SK-N-SH treated with all-trans-retinoic acid at 6 μM for 48 hours (cell line): Measurements from ENCODE around the gene OR9I1.

Experiments
- ATAC-seq: fragments of 200-7000 bp; cut with Tn5 transposase; 3 replicates; pipeline ENCODE4 v1.9.1; 2020; ENCODE audit warnings: mild to moderate bottlenecking, moderate library complexity
- ARNTL ChIP-seq: fragments of 450-650 bp; formaldehyde crosslinking; IDR thresholded peaks from 2 replicates; pipeline ENCODE4 v1.5.0; 2020; ENCODE audit warnings: low read depth, mild to moderate bottlenecking, moderate library complexity, borderline replicate concordance
- BACH2 ChIP-seq: fragments of 250-450 bp; sonication (Bioruptor Pico); IDR thresholded peaks from 2 replicates; pipeline ENCODE4 v1.9.0; 2021; ENCODE audit warnings: mild to moderate bottlenecking, borderline replicate concordance
- CSDC2 ChIP-seq: fragments of 250-450 bp; sonication (Bioruptor Pico); IDR thresholded peaks from 2 replicates; pipeline ENCODE4 v1.5.0; 2020; ENCODE audit warnings: mild to moderate bottlenecking, moderate library complexity
- ESRRG ChIP-seq: fragments of 250-450 bp; sonication (Bioruptor Pico); IDR thresholded peaks from 2 replicates; pipeline ENCODE4 v1.6.1; 2021; ENCODE audit warnings: mild to moderate bottlenecking
- GLIS3 ChIP-seq: fragments of 250-450 bp; sonication (Bioruptor Pico); IDR thresholded peaks from 2 replicates; pipeline ENCODE4 v1.5.0; 2020; ENCODE audit warnings: mild to moderate bottlenecking, moderate library complexity
- ISL1 ChIP-seq: fragments of 250-450 bp; sonication (Bioruptor Pico); IDR thresholded peaks from 2 replicates; pipeline ENCODE4 v2.1.2; 2022; ENCODE audit warnings: mild to moderate bottlenecking, moderate library complexity
- PPARA ChIP-seq: fragments of 250-450 bp; sonication (Bioruptor Pico); IDR thresholded peaks from 2 replicates; pipeline ENCODE4 v1.5.0; 2020; ENCODE audit warnings: mild to moderate bottlenecking, borderline replicate concordance
- SNAI2 ChIP-seq: fragments of 250-450 bp; sonication (Bioruptor Pico); IDR thresholded peaks from 2 replicates; pipeline ENCODE4 v1.5.0; 2020; ENCODE audit warnings: mild to moderate bottlenecking, moderate library complexity
- TCF4 ChIP-seq: fragments of 250-450 bp; sonication (Bioruptor Pico); IDR thresholded peaks from 2 replicates; pipeline ENCODE4 v1.8.0; 2021; ENCODE audit warnings: mild to moderate bottlenecking, moderate library complexity, borderline replicate concordance
- TOX ChIP-seq: fragments of 250-450 bp; sonication (Bioruptor Pico); IDR thresholded peaks from 2 replicates; pipeline ENCODE4 v1.8.0; 2021; ENCODE audit warnings: mild to moderate bottlenecking, moderate library complexity, borderline replicate concordance
- ZNF70 ChIP-seq: fragments of 450-650 bp; formaldehyde crosslinking; IDR thresholded peaks from 2 replicates; pipeline ENCODE4 v1.5.0; 2020; ENCODE audit warnings: mild to moderate bottlenecking, moderate library complexity
- TF ChIP-seq, protein P1 (sequence below): fragments of 250-450 bp; sonication (Bioruptor Pico); IDR thresholded peaks from 2 replicates; pipeline ENCODE4 v1.5.0; 2020; ENCODE audit warnings: mild to moderate bottlenecking, moderate library complexity
- TF ChIP-seq, protein P2 (sequence below): fragments of 250-450 bp; sonication (Bioruptor Pico); IDR thresholded peaks from 2 replicates; pipeline ENCODE4 v1.5.1; 2021; ENCODE audit warnings: mild to moderate bottlenecking, moderate library complexity
- TF ChIP-seq, protein P3 (sequence below): fragments of 250-450 bp; sonication (Bioruptor Pico); IDR thresholded peaks from 2 replicates; pipeline ENCODE4 v1.8.0; 2020; ENCODE audit warnings: mild to moderate bottlenecking, moderate library complexity, borderline replicate concordance
- TF ChIP-seq, protein P4 (sequence below): fragments of 250-450 bp; sonication (Bioruptor Pico); IDR thresholded peaks from 2 replicates; pipeline ENCODE4 v1.5.1; 2020; ENCODE audit warnings: low read depth, mild to moderate bottlenecking, moderate library complexity
- TF ChIP-seq, protein P5 (sequence below): fragments of 250-450 bp; sonication (Bioruptor Pico); IDR thresholded peaks from 2 replicates; pipeline ENCODE4 v1.8.0; 2021; ENCODE audit warnings: low read depth, mild to moderate bottlenecking, moderate library complexity, borderline replicate concordance

OR9I1 gene

DNA sequence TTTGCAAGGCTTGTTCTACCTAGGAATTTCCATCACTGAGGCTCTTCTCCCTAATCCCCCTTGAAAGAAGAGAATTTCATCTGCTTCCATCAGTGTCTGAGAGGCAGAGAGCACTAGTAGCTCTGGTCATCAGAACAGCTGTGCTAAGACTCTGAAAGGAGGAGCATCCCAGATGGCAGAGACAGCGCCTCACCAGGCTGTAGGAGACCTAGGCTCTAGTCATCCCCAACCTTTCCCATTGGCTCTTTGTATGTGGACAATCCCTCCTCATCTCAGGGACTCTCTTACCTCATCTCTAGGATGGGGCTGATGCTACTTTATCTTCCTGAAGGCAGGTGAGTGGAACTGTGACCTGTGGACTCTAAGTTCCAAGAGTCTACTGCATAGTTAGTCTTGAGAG, 8.8 kb upstream of the OR9I1 start:
- no peak for TF ChIP-seq GLIS3
- no peak for TF ChIP-seq PPARA (CRISPR knock-in tag)
- TF ChIP-seq ZNF70: no peak
- no peak for TF ChIP-seq ISL1 (CRISPR knock-in tag)
- no peak for TF ChIP-seq ESRRG (CRISPR knock-in tag)
- TF ChIP-seq, protein P1, sequence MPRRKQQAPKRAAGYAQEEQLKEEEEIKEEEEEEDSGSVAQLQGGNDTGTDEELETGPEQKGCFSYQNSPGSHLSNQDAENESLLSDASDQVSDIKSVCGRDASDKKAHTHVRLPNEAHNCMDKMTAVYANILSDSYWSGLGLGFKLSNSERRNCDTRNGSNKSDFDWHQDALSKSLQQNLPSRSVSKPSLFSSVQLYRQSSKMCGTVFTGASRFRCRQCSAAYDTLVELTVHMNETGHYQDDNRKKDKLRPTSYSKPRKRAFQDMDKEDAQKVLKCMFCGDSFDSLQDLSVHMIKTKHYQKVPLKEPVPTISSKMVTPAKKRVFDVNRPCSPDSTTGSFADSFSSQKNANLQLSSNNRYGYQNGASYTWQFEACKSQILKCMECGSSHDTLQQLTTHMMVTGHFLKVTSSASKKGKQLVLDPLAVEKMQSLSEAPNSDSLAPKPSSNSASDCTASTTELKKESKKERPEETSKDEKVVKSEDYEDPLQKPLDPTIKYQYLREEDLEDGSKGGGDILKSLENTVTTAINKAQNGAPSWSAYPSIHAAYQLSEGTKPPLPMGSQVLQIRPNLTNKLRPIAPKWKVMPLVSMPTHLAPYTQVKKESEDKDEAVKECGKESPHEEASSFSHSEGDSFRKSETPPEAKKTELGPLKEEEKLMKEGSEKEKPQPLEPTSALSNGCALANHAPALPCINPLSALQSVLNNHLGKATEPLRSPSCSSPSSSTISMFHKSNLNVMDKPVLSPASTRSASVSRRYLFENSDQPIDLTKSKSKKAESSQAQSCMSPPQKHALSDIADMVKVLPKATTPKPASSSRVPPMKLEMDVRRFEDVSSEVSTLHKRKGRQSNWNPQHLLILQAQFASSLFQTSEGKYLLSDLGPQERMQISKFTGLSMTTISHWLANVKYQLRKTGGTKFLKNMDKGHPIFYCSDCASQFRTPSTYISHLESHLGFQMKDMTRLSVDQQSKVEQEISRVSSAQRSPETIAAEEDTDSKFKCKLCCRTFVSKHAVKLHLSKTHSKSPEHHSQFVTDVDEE (CRISPR knock-in tag): no peak
- no peak for TF ChIP-seq ARNTL (CRISPR knock-in tag)
- TF ChIP-seq CSDC2 (CRISPR knock-in tag): no peak
- TF ChIP-seq, protein P2, sequence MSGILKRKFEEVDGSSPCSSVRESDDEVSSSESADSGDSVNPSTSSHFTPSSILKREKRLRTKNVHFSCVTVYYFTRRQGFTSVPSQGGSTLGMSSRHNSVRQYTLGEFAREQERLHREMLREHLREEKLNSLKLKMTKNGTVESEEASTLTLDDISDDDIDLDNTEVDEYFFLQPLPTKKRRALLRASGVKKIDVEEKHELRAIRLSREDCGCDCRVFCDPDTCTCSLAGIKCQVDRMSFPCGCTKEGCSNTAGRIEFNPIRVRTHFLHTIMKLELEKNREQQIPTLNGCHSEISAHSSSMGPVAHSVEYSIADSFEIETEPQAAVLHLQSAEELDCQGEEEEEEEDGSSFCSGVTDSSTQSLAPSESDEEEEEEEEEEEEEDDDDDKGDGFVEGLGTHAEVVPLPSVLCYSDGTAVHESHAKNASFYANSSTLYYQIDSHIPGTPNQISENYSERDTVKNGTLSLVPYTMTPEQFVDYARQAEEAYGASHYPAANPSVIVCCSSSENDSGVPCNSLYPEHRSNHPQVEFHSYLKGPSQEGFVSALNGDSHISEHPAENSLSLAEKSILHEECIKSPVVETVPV (CRISPR knock-in tag): no peak
- TF ChIP-seq TOX: no peak
- TF ChIP-seq, protein P3, sequence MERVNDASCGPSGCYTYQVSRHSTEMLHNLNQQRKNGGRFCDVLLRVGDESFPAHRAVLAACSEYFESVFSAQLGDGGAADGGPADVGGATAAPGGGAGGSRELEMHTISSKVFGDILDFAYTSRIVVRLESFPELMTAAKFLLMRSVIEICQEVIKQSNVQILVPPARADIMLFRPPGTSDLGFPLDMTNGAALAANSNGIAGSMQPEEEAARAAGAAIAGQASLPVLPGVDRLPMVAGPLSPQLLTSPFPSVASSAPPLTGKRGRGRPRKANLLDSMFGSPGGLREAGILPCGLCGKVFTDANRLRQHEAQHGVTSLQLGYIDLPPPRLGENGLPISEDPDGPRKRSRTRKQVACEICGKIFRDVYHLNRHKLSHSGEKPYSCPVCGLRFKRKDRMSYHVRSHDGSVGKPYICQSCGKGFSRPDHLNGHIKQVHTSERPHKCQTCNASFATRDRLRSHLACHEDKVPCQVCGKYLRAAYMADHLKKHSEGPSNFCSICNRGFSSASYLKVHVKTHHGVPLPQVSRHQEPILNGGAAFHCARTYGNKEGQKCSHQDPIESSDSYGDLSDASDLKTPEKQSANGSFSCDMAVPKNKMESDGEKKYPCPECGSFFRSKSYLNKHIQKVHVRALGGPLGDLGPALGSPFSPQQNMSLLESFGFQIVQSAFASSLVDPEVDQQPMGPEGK (CRISPR knock-in tag): no peak
- TF ChIP-seq BACH2 (CRISPR knock-in tag): no peak
- TF ChIP-seq TCF4 (CRISPR knock-in tag): no peak
- TF ChIP-seq, protein P4, sequence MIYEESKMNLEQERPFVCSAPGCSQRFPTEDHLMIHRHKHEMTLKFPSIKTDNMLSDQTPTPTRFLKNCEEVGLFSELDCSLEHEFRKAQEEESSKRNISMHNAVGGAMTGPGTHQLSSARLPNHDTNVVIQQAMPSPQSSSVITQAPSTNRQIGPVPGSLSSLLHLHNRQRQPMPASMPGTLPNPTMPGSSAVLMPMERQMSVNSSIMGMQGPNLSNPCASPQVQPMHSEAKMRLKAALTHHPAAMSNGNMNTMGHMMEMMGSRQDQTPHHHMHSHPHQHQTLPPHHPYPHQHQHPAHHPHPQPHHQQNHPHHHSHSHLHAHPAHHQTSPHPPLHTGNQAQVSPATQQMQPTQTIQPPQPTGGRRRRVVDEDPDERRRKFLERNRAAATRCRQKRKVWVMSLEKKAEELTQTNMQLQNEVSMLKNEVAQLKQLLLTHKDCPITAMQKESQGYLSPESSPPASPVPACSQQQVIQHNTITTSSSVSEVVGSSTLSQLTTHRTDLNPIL (CRISPR knock-in tag): no peak
- no peak for ATAC-seq

DNA sequence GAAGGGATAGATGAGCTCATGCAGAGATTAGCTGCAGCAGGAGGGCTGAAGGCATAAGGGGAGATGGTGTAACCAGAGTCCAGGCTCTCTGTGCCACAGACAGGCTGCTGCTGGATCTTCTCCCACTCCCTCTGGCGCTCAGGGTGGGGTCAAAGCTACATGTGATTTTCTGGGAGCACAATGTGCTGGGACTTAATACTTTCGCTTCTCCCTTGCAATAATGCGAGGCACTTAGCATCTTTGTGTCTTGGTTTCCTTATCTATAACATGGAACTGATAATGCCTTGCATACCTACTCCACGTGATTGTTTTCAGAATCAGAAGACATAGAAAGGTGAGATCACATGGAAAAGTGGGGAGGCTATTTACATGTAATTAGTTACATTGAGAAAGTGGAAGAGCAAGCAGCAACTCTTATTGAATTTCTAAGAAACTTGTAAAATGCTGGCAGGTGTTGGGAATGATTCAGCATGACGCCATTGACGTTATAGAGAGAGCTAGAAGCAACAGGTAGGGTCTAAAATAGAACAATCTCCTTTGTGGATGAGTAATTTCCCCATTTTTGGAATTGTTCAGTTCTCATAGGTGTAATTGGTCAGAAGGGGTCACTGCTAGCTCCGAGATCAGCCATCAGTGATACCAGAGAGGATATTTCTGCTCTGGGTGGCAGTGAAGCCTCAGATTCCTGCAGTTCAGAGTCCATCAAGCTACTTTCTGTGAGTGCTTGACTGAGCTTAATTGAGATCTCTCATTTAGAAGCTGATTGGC, 8.2 kb upstream of the OR9I1 start:
- no peak for ATAC-seq
- TF ChIP-seq, protein P4 (CRISPR knock-in tag): no peak
- TF ChIP-seq, protein P3 (CRISPR knock-in tag): no peak
- TF ChIP-seq GLIS3 (no peak), ARNTL (CRISPR knock-in tag) (no peak), SNAI2 (no peak), BACH2 (CRISPR knock-in tag) (no peak)
- TF ChIP-seq, protein P5, sequence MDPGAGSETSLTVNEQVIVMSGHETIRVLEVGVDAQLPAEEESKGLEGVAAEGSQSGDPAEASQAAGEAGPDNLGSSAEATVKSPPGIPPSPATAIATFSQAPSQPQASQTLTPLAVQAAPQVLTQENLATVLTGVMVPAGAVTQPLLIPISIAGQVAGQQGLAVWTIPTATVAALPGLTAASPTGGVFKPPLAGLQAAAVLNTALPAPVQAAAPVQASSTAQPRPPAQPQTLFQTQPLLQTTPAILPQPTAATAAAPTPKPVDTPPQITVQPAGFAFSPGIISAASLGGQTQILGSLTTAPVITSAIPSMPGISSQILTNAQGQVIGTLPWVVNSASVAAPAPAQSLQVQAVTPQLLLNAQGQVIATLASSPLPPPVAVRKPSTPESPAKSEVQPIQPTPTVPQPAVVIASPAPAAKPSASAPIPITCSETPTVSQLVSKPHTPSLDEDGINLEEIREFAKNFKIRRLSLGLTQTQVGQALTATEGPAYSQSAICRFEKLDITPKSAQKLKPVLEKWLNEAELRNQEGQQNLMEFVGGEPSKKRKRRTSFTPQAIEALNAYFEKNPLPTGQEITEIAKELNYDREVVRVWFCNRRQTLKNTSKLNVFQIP: no peak
- TF ChIP-seq, protein P1 (CRISPR knock-in tag): no peak
- TF ChIP-seq, all 23 proteins: peak for 0
